SH-SY5Y (cell line): ENCODE results near the gene ADAM19.

Source experiments
- GATA2 ChIP-seq: IDR thresholded peaks from 2 replicates; pipeline ENCODE4 v1.6.1; 2011; ENCODE audit warnings: mild to moderate bottlenecking, low read depth, low read length
- GATA3 ChIP-seq: IDR thresholded peaks from 2 replicates; pipeline ENCODE4 v1.6.1; 2011; ENCODE audit warnings: low read depth, mild to moderate bottlenecking, low read length, moderate library complexity

GRCh38 chr5:157570531-157571200, 4.9 kb downstream of the ADAM19 start:
- TF ChIP-seq GATA2 (no peak), GATA3 (no peak)
